Neural cell (in vitro differentiated cells): Measurements from ENCODE around the gene EYA2. TPM values are rescaled to one million over a fixed set of nuclear protein-coding genes. Genes with fewer than 3 reads are reported as not detected.

Experiments
- H2AFZ ChIP-seq: fragments of 200-600, 300-800 bp; sonication (generic), shearing (Covaris generic); 2 replicates; pipeline ENCODE4 v1.6.0; 2014; ENCODE audit warnings: low read depth, mild to moderate bottlenecking, antibody characterized with exemption, low read length, moderate library complexity
- H3F3A ChIP-seq: fragments of 200-600 bp; shearing (Covaris generic); 2 replicates; pipeline ENCODE4 v1.6.1; 2016; ENCODE audit warnings: mild to moderate bottlenecking, moderate library complexity, mixed read lengths, antibody characterized with exemption, low read length; ENCODE audit not compliant: insufficient read depth, poor library complexity, severe bottlenecking
- H3K27ac ChIP-seq: fragments of 200-600, 300-800 bp; sonication (generic), shearing (Covaris generic); 2 replicates; pipeline ENCODE4 v1.5.1; 2014; ENCODE audit warnings: mild to moderate bottlenecking, low read length, moderate library complexity
- H3K27me3 ChIP-seq: fragments of 300-800, 200-600 bp; sonication (generic), shearing (Covaris generic); 2 replicates; pipeline ENCODE4 v1.6.0; 2014; ENCODE audit warnings: mild to moderate bottlenecking, low read depth, low read length, moderate library complexity; ENCODE audit not compliant: insufficient read depth
- H3K36me3 ChIP-seq: fragments of 300-800, 200-600 bp; sonication (generic), shearing (Covaris generic); 2 replicates; pipeline ENCODE4 v1.5.1; 2014; ENCODE audit warnings: mild to moderate bottlenecking, antibody characterized with exemption, low read length, moderate library complexity; ENCODE audit not compliant: insufficient read depth
- H3K4me2 ChIP-seq: fragments of 300-800, 200-600 bp; sonication (generic), shearing (Covaris generic); 2 replicates; pipeline ENCODE4 v1.6.0; 2014; ENCODE audit warnings: mild to moderate bottlenecking, low read length
- H3K4me3 ChIP-seq: fragments of 300-800, 200-600 bp; sonication (generic), shearing (Covaris generic); 2 replicates; pipeline ENCODE4 v1.5.1; 2014; ENCODE audit warnings: mild to moderate bottlenecking, low read length, moderate library complexity
- H3K79me2 ChIP-seq: fragments of 200-600 bp; shearing (Covaris generic); replicated peaks from 2 replicates; pipeline ENCODE4 v1.6.0; 2014; ENCODE audit warnings: mild to moderate bottlenecking, low read length, moderate library complexity; ENCODE audit not compliant: insufficient read depth
- H3K9ac ChIP-seq: fragments of 300-800, 200-600 bp; sonication (generic), shearing (Covaris generic); 2 replicates; pipeline ENCODE4 v1.6.1; 2016; ENCODE audit warnings: mild to moderate bottlenecking, low read length, mixed read lengths
- H3K9me2 ChIP-seq: fragments of 200-600 bp; shearing (Covaris generic); 2 replicates; pipeline ENCODE4 v1.6.1; 2016; ENCODE audit warnings: mild to moderate bottlenecking, low read length, mixed read lengths; ENCODE audit not compliant: insufficient read depth
- H3K9me3 ChIP-seq: fragments of 200-600, 300-800 bp; sonication (generic), shearing (Covaris generic); 2 replicates; pipeline ENCODE4 v1.6.1; 2016; ENCODE audit warnings: mild to moderate bottlenecking, mixed run types, low read length, moderate library complexity, mixed read lengths
- H4K20me1 ChIP-seq: fragments of 200-600 bp; shearing (Covaris generic); 2 replicates; pipeline ENCODE4 v1.6.1; 2016; ENCODE audit warnings: mild to moderate bottlenecking, mixed run types; ENCODE audit not compliant: insufficient read depth
- EP300 ChIP-seq: fragments of 450-650 bp; conservative IDR thresholded peaks from 2 replicates; pipeline ENCODE4 v1.6.1; 2014; ENCODE audit warnings: antibody characterized with exemption, mild to moderate bottlenecking, moderate library complexity; ENCODE audit not compliant: poor library complexity, severe bottlenecking
- EZH2 ChIP-seq: fragments of 200-600, 300-800 bp; shearing (Covaris generic), sonication (generic); IDR thresholded peaks from 2 replicates; pipeline ENCODE4 v1.6.1; 2014; ENCODE audit warnings: antibody characterized with exemption, low read length, borderline replicate concordance, mild to moderate bottlenecking; ENCODE audit not compliant: insufficient read depth, poor library complexity, severe bottlenecking
- MXI1 ChIP-seq: fragments of 450-650 bp; conservative IDR thresholded peaks from 2 replicates; pipeline ENCODE4 v1.6.1; 2014; ENCODE audit warnings: antibody characterized with exemption, mild to moderate bottlenecking; ENCODE audit not compliant: poor library complexity, severe bottlenecking
- POLR2AphosphoS5 ChIP-seq: IDR thresholded peaks from 2 replicates; pipeline ENCODE4 v1.6.1; 2012
- RAD21 ChIP-seq: fragments of 450-650 bp; conservative IDR thresholded peaks from 2 replicates; pipeline ENCODE4 v1.6.1; 2014; ENCODE audit warnings: antibody characterized with exemption, mild to moderate bottlenecking, moderate library complexity
- SMC3 ChIP-seq: fragments of 450-650 bp; conservative IDR thresholded peaks from 2 replicates; pipeline ENCODE4 v1.6.1; 2014; ENCODE audit warnings: antibody characterized with exemption, mild to moderate bottlenecking, moderate library complexity; ENCODE audit not compliant: poor library complexity
- TAF1 ChIP-seq: IDR thresholded peaks from 2 replicates; pipeline ENCODE4 v1.6.1; 2012; ENCODE audit warnings: low read depth
- polyA plus RNA-seq: library from polyadenylated mRNA; depleted of rRNA; stranded (reverse); fragments of >200 nt; gene quantifications from 2 replicates; pipeline ENCODE4 v1.2.3, GENCODE V29; 2014
- TF ChIP-seq, protein P1 (sequence below): IDR thresholded peaks from 2 replicates; pipeline ENCODE4 v1.6.1; 2012; ENCODE audit warnings: borderline replicate concordance
- TF ChIP-seq, protein P2 (sequence below): fragments of 450-650 bp; IDR thresholded peaks from 2 replicates; pipeline ENCODE4 v1.5.1; 2014; ENCODE audit warnings: antibody characterized with exemption, mild to moderate bottlenecking, moderate library complexity; ENCODE audit not compliant: poor library complexity, severe bottlenecking

Gene EYA2
- polyA plus RNA-seq, 1 donor from 2014 or later = 0.88 TPM

DNA sequence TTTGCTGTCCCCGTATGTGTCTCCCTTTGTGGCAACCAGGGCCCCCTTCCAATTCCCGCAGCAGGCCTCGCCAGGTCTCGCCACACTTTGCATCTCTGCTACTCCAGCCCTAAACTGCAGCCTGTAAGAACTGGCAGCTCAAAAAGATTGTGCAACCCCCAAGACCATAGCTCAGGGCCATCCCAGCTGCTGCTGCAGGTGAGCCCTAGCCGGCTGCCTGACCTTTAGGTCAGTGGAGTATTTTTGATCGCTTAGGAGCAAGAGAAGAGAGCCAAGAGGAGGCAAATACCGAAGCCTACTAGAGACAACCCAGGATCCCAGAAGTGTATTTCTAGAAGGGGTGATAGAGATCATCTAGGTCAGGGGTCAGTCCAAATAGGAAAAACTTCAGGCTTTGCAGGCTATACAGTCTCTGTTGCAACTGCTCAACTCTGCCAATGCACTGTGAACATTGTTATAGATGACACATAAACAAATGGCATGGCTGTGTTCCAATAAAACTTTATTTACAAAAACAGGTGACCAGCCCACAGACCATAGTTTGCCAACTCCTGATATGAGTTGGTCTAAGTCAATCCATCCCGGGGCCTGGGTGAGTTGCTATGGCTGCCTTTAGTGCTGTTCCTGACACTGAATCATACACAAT is 138.4 kb downstream of the EYA2 start:
- TF ChIP-seq POLR2AphosphoS5 = no peak
- TF ChIP-seq TAF1 = no peak
- TF ChIP-seq EP300 = no peak
- TF ChIP-seq EZH2 = no peak
- TF ChIP-seq, protein P1, sequence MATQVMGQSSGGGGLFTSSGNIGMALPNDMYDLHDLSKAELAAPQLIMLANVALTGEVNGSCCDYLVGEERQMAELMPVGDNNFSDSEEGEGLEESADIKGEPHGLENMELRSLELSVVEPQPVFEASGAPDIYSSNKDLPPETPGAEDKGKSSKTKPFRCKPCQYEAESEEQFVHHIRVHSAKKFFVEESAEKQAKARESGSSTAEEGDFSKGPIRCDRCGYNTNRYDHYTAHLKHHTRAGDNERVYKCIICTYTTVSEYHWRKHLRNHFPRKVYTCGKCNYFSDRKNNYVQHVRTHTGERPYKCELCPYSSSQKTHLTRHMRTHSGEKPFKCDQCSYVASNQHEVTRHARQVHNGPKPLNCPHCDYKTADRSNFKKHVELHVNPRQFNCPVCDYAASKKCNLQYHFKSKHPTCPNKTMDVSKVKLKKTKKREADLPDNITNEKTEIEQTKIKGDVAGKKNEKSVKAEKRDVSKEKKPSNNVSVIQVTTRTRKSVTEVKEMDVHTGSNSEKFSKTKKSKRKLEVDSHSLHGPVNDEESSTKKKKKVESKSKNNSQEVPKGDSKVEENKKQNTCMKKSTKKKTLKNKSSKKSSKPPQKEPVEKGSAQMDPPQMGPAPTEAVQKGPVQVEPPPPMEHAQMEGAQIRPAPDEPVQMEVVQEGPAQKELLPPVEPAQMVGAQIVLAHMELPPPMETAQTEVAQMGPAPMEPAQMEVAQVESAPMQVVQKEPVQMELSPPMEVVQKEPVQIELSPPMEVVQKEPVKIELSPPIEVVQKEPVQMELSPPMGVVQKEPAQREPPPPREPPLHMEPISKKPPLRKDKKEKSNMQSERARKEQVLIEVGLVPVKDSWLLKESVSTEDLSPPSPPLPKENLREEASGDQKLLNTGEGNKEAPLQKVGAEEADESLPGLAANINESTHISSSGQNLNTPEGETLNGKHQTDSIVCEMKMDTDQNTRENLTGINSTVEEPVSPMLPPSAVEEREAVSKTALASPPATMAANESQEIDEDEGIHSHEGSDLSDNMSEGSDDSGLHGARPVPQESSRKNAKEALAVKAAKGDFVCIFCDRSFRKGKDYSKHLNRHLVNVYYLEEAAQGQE = no peak
- TF ChIP-seq, protein P2, sequence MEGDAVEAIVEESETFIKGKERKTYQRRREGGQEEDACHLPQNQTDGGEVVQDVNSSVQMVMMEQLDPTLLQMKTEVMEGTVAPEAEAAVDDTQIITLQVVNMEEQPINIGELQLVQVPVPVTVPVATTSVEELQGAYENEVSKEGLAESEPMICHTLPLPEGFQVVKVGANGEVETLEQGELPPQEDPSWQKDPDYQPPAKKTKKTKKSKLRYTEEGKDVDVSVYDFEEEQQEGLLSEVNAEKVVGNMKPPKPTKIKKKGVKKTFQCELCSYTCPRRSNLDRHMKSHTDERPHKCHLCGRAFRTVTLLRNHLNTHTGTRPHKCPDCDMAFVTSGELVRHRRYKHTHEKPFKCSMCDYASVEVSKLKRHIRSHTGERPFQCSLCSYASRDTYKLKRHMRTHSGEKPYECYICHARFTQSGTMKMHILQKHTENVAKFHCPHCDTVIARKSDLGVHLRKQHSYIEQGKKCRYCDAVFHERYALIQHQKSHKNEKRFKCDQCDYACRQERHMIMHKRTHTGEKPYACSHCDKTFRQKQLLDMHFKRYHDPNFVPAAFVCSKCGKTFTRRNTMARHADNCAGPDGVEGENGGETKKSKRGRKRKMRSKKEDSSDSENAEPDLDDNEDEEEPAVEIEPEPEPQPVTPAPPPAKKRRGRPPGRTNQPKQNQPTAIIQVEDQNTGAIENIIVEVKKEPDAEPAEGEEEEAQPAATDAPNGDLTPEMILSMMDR = no peak
- no peak for TF ChIP-seq SMC3
- no peak for TF ChIP-seq RAD21
- no peak for TF ChIP-seq MXI1
- no peaks in the 10 kb centered on the region for H3K27me3 ChIP-seq
- no peak overlapping the region for H3K27ac ChIP-seq
- peaks cover 10% of the 10 kb centered on the region for H3K9me3 ChIP-seq
- no peak overlapping the region for H3K4me3 ChIP-seq
- no peaks in the 10 kb centered on the region for H3K36me3 ChIP-seq
- H2AFZ ChIP-seq = no peak overlapping the region
- H3F3A ChIP-seq = no peaks in the 10 kb centered on the region
- H3K9me2 ChIP-seq = no peaks in the 10 kb centered on the region
- no peak overlapping the region for H3K4me2 ChIP-seq
- no peaks in the 10 kb centered on the region for H3K79me2 ChIP-seq
- no peaks in the 10 kb centered on the region for H4K20me1 ChIP-seq
- H3K9ac ChIP-seq = no peak overlapping the region

DNA sequence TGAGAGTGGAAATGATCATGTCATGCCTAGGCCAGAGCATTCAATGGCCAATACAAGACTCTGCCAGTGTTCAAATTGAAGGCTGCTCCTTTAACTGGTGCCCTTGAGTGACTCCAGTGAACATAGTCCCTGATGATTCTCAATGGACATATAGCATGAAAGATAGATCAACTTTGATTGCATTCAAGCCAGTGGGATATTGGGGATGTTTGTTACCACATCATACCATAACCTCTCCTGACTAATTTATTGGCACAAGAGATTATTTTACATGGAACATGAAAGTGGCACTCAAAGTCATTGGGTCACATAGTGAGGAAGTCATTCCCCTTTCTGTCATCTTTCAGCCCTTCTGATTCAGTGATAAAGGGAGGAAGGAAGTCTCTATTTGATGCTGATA is 139.0 kb downstream of the EYA2 start:
- Histone ChIP-seq H3K27ac (no peak overlapping the region), H3K9me3 (peaks cover 4% of the 10 kb centered on the region), H3K4me2 (no peak overlapping the region), H3F3A (no peaks in the 10 kb centered on the region), H3K36me3 (no peaks in the 10 kb centered on the region), H3K9ac (no peak overlapping the region), H2AFZ (no peak overlapping the region), H3K4me3 (no peak overlapping the region), H3K27me3 (no peaks in the 10 kb centered on the region), H3K79me2 (no peaks in the 10 kb centered on the region), H4K20me1 (no peaks in the 10 kb centered on the region), H3K9me2 (no peaks in the 10 kb centered on the region)
- TF ChIP-seq, protein P1 = no peak
- no peak for TF ChIP-seq RAD21
- no peak for TF ChIP-seq SMC3
- TF ChIP-seq MXI1 = no peak
- TF ChIP-seq, protein P2 = no peak
